Natural killer cell (primary cell): ENCODE measurements around the gene IL36RN. TPM values are rescaled to one million over a fixed set of nuclear protein-coding genes. Genes with fewer than 3 reads are reported as not detected.

Experiments used
- ATAC-seq, 3 donors: fragments of 150-1000 bp in 2 of 3; fragments of 200-7000 bp in 1 of 3; cut with Tn5 transposase; 1 replicate in 1 of 3; 2 replicates in 2 of 3; pipeline ENCODE4 v1.10.0; 2021; ENCODE audit warnings: mild to moderate bottlenecking in 2 of 3, moderate library complexity in 2 of 3
- DNase-seq, 2 donors: peaks; one replicate each; pipeline versions ENCODE4 v3.0.0 to v3.0.0-alpha.2; 2013 to 2021; ENCODE audit warnings: mixed read lengths in 1 of 2
- H3K27ac ChIP-seq: one replicate; pipeline ENCODE4 v1.5.1; 2013; ENCODE audit warnings: mild to moderate bottlenecking, low read length
- H3K27me3 ChIP-seq: one replicate; pipeline ENCODE4 v1.6.1; 2013; ENCODE audit warnings: low read length; ENCODE audit not compliant: control insufficient read depth, insufficient read depth
- H3K36me3 ChIP-seq: one replicate; pipeline ENCODE4 v1.6.1; 2013; ENCODE audit warnings: low read length; ENCODE audit not compliant: control insufficient read depth, insufficient read depth
- H3K4me1 ChIP-seq: one replicate; pipeline ENCODE4 v1.6.1; 2013; ENCODE audit warnings: low read length; ENCODE audit not compliant: control insufficient read depth, insufficient read depth
- H3K4me3 ChIP-seq: one replicate; pipeline ENCODE4 v1.5.1; 2013; ENCODE audit warnings: low read length
- H3K9me3 ChIP-seq: one replicate; pipeline ENCODE4 v1.6.1; 2013; ENCODE audit warnings: low read length; ENCODE audit not compliant: control insufficient read depth, insufficient read depth
- H3K27ac Mint-ChIP-seq, 2 donors: one replicate each; pipeline ENCODE4 v1.8.0; 2022; ENCODE audit warnings: mild to moderate bottlenecking in 2 of 2, mixed read lengths in 2 of 2, moderate library complexity in 1 of 2
- H3K27me3 Mint-ChIP-seq, 2 donors: one replicate each; pipeline ENCODE4 v1.8.0; 2022; ENCODE audit warnings: low read depth in 2 of 2, mixed read lengths in 2 of 2
- H3K36me3 Mint-ChIP-seq: one replicate; pipeline ENCODE4 v1.8.0; 2022; ENCODE audit warnings: mixed read lengths
- H3K4me1 Mint-ChIP-seq, 2 donors: one replicate each; pipeline ENCODE4 v1.8.0; 2022; ENCODE audit warnings: mixed read lengths in 2 of 2
- H3K4me3 Mint-ChIP-seq: one replicate; pipeline ENCODE4 v1.8.0; 2022; ENCODE audit warnings: mild to moderate bottlenecking, moderate library complexity, mixed read lengths
- H3K9me3 Mint-ChIP-seq, 2 donors: one replicate each; pipeline ENCODE4 v1.8.0; 2022; ENCODE audit warnings: mixed read lengths in 2 of 2
- WGBS: methylation state at CpG from one replicate; pipeline ENCODE4 v1.1.7; 2013; ENCODE audit warnings: missing lambda C conversion rate; ENCODE audit not compliant: insufficient coverage; 5-methylcytosine and 5-hydroxymethylcytosine counted together
- intact Hi-C: fragments of 100-400 bp; cut with micrococcal nuclease; formaldehyde crosslinking; loops from one replicate; pipeline ENCODE4 v1.14.2; 2022
- total RNA-seq, 4 donors: library from RNA; stranded (reverse); fragments of 120-200 nt in 1 of 4; gene quantifications; one replicate each; pipeline versions ENCODE4 v1.2.3 to v1.2.4, GENCODE V29; 2013 to 2022
- TF ChIP-seq, protein P1 (sequence below): fragments of 200-600 bp; IDR thresholded peaks from one replicate; pipeline ENCODE4 v1.8.0; 2022; ENCODE audit warnings: antibody characterized with exemption

Gene IL36RN
- total RNA-seq, 3 donors from 2014 or later (not counting 1 experiment from before 2014, with no cell fraction given), result not detected

- Histone ChIP-seq H3K4me1 (peaks cover 7% of the 10 kb centered on the region), H3K9me3 (no peaks in the 10 kb centered on the region), H3K4me3 (no peak overlapping the region), H3K36me3 (no peaks in the 10 kb centered on the region), H3K27ac (no peak overlapping the region), H3K27me3 (no peaks in the 10 kb centered on the region)
- no peak overlapping the region for H3K27ac Mint-ChIP-seq
- DNase-seq (no peak), ATAC-seq (no peak)
- peaks cover 3% of the 10 kb centered on the region in 2 donors for H3K4me1 Mint-ChIP-seq
- no peaks in the 10 kb centered on the region for H3K9me3 Mint-ChIP-seq
- peaks cover 8 to 18% of the 10 kb centered on the region in 2 donors for H3K27me3 Mint-ChIP-seq
- no peaks in the 10 kb centered on the region for H3K36me3 Mint-ChIP-seq
- H3K4me3 Mint-ChIP-seq, result no peak overlapping the region
- TF ChIP-seq, protein P1, sequence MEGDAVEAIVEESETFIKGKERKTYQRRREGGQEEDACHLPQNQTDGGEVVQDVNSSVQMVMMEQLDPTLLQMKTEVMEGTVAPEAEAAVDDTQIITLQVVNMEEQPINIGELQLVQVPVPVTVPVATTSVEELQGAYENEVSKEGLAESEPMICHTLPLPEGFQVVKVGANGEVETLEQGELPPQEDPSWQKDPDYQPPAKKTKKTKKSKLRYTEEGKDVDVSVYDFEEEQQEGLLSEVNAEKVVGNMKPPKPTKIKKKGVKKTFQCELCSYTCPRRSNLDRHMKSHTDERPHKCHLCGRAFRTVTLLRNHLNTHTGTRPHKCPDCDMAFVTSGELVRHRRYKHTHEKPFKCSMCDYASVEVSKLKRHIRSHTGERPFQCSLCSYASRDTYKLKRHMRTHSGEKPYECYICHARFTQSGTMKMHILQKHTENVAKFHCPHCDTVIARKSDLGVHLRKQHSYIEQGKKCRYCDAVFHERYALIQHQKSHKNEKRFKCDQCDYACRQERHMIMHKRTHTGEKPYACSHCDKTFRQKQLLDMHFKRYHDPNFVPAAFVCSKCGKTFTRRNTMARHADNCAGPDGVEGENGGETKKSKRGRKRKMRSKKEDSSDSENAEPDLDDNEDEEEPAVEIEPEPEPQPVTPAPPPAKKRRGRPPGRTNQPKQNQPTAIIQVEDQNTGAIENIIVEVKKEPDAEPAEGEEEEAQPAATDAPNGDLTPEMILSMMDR, result no peak
- intact Hi-C loops, result no loop called here
- 72% methylated on average over 4 of the region's 4 CpGs for WGBS
Measured at GRCh38 chr2:113069676-113070605, 10.9 kb downstream of the IL36RN start.

DNA sequence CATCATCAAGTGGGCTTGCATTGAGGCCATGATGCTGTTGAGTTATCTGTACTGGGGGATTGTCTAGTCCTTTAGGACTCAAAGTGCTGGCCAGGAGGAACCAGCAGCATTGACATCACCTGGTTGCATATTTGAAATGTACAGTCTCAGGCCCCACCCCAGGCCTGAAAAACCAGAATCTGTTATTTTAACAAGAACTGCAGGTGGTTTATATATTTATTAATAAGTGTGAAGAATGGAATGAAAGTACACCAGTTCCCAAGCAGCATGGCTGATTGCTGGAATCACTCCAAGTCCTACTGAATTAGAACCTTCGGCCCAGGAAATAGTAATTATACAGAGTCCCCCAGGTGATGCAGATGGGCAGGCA lies 11.6 kb downstream of the IL36RN start:
- Histone ChIP-seq H3K36me3 (no peaks in the 10 kb centered on the region), H3K4me3 (no peak overlapping the region), H3K27ac (no peak overlapping the region), H3K27me3 (no peaks in the 10 kb centered on the region), H3K9me3 (no peaks in the 10 kb centered on the region), H3K4me1 (peaks cover 11% of the 10 kb centered on the region)
- Mint-ChIP-seq H3K4me3 (no peak overlapping the region), H3K27me3 (peaks cover 4 to 18% of the 10 kb centered on the region in 2 donors), H3K36me3 (no peaks in the 10 kb centered on the region), H3K4me1 (peaks cover 6 to 7% of the 10 kb centered on the region in 2 donors), H3K9me3 (no peaks in the 10 kb centered on the region), H3K27ac (no peak overlapping the region)
- 100% methylated on average over 1 of the region's 1 CpG for WGBS
- TF ChIP-seq, protein P1, result no peak
- ATAC-seq, result no peak
- no peak for DNase-seq
- intact Hi-C loops, result no loop called here

GRCh38 chr2:113072584-113072983 lies 13.6 kb downstream of the IL36RN start:
- Mint-ChIP-seq H3K27me3 (peaks cover 5 to 7% of the 10 kb centered on the region in 2 donors), H3K36me3 (no peaks in the 10 kb centered on the region), H3K4me3 (no peak overlapping the region), H3K4me1 (peaks cover 6 to 7% of the 10 kb centered on the region in 2 donors), H3K27ac (no peak overlapping the region), H3K9me3 (no peaks in the 10 kb centered on the region)
- no peaks in the 10 kb centered on the region for H3K9me3 ChIP-seq
- DNase-seq, result no peak
- WGBS, result 59% methylated on average over 3 of the region's 4 CpGs
- no peak overlapping the region for H3K27ac ChIP-seq
- TF ChIP-seq, protein P1, result no peak
- H3K4me3 ChIP-seq, result no peak overlapping the region
- no peak for ATAC-seq
- H3K27me3 ChIP-seq, result no peaks in the 10 kb centered on the region
- peaks cover 11% of the 10 kb centered on the region for H3K4me1 ChIP-seq
- H3K36me3 ChIP-seq, result no peaks in the 10 kb centered on the region
- intact Hi-C loops, result no loop called here
